PC-9 (cell line): ENCODE measurements around the gene TM9SF2.

Experiments used
- CTCF ChIP-seq: fragments of 200-600 bp; sonication (generic); conservative IDR thresholded peaks from 2 replicates; pipeline ENCODE4 v1.6.1; 2017; ENCODE audit warnings: mixed run types, antibody characterized with exemption, mild to moderate bottlenecking, moderate library complexity
- EZH2 ChIP-seq: fragments of 200-600 bp; sonication (generic); IDR thresholded peaks from 2 replicates; pipeline ENCODE4 v1.8.0; 2017; ENCODE audit warnings: antibody characterized with exemption, low read depth

- TF ChIP-seq CTCF: no peak
- no peak for TF ChIP-seq EZH2
These were observed 4.8 kb upstream of the TM9SF2 start for GRCh38 chr13:99496184-99497142.
